ENCODE data around the gene XPR1.

DNA sequence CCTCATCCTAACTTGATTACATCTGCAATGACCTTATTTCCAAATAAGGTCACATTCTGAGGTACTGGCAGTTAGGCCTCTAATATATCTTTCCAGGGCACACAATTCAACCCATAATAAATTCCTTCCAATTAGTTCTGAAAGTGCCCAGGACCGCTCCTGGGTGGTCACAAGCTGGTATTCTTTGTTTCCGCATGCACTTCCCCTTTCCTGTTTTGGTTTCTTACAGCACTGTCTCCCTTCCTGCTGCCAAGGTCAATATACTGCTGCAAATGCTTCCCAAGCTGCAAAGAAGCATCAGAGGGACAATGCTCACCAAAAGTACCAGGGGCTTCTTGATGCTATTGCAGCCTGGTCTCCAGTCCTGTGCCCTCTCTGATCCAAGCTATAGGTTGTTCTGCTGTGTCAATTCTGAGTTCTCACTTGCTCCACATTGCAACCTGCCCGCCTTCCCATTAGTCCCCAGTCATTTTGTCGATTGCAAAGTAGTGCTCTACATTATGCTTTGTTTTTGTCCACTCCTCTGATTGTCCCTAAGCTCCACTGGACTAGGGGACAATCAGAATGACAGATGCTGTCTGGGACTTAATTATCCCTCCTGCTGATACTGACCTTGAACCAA lies 13.9 kb upstream of the XPR1 start:
- TF ChIP-seq CTCF (conservative IDR thresholded peaks at IDR 0.05; ENCODE audit: low read length) (no peak), EZH2phosphoT487 (IDR thresholded peaks at IDR 0.05; ENCODE audit: borderline replicate concordance) (no peak)

Data from Loucy (cell line).